ENCODE results near the gene XIRP1.

DNA sequence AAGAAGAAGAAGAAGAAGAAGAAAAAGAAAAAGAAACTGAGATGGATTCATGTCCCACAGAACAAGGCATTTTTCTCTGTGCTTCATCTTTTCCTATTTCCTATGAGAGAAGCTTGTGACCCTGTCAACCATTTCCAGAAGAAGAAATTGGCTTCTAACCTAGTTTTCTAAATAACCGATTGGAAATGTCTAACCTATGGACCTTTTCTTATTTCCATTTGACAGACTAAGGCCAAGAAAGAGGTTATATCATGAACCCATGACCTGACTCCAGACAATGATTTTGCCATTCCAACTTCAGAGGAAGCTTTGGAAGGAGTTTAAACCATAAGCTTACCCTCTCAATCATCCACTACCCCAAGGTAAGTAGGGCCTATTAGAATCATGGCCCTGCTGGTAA lies 22.7 kb downstream of the XIRP1 start:
- TF ChIP-seq JUND (IDR thresholded peaks at IDR 0.05) (no peak), TAF1 (conservative IDR thresholded peaks at IDR 0.05) (no peak), GABPA (IDR thresholded peaks at IDR 0.05 in 1 of 2, conservative IDR thresholded peaks at IDR 0.05 in 1 of 2) (no peak)
- TF ChIP-seq, protein P1, sequence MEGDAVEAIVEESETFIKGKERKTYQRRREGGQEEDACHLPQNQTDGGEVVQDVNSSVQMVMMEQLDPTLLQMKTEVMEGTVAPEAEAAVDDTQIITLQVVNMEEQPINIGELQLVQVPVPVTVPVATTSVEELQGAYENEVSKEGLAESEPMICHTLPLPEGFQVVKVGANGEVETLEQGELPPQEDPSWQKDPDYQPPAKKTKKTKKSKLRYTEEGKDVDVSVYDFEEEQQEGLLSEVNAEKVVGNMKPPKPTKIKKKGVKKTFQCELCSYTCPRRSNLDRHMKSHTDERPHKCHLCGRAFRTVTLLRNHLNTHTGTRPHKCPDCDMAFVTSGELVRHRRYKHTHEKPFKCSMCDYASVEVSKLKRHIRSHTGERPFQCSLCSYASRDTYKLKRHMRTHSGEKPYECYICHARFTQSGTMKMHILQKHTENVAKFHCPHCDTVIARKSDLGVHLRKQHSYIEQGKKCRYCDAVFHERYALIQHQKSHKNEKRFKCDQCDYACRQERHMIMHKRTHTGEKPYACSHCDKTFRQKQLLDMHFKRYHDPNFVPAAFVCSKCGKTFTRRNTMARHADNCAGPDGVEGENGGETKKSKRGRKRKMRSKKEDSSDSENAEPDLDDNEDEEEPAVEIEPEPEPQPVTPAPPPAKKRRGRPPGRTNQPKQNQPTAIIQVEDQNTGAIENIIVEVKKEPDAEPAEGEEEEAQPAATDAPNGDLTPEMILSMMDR (IDR thresholded peaks at IDR 0.05; ENCODE audit: low read depth, low read length, missing input control), result no peak
- TF ChIP-seq, protein P2, sequence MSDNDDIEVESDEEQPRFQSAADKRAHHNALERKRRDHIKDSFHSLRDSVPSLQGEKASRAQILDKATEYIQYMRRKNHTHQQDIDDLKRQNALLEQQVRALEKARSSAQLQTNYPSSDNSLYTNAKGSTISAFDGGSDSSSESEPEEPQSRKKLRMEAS (IDR thresholded peaks at IDR 0.05), result no peak
- TF ChIP-seq, protein P3, sequence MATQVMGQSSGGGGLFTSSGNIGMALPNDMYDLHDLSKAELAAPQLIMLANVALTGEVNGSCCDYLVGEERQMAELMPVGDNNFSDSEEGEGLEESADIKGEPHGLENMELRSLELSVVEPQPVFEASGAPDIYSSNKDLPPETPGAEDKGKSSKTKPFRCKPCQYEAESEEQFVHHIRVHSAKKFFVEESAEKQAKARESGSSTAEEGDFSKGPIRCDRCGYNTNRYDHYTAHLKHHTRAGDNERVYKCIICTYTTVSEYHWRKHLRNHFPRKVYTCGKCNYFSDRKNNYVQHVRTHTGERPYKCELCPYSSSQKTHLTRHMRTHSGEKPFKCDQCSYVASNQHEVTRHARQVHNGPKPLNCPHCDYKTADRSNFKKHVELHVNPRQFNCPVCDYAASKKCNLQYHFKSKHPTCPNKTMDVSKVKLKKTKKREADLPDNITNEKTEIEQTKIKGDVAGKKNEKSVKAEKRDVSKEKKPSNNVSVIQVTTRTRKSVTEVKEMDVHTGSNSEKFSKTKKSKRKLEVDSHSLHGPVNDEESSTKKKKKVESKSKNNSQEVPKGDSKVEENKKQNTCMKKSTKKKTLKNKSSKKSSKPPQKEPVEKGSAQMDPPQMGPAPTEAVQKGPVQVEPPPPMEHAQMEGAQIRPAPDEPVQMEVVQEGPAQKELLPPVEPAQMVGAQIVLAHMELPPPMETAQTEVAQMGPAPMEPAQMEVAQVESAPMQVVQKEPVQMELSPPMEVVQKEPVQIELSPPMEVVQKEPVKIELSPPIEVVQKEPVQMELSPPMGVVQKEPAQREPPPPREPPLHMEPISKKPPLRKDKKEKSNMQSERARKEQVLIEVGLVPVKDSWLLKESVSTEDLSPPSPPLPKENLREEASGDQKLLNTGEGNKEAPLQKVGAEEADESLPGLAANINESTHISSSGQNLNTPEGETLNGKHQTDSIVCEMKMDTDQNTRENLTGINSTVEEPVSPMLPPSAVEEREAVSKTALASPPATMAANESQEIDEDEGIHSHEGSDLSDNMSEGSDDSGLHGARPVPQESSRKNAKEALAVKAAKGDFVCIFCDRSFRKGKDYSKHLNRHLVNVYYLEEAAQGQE (IDR thresholded peaks at IDR 0.05), result no peak
